GM18502 (cell line): ENCODE data around the gene SNAP47.

Experiments
- ATAC-seq: cut with Tn5 transposase; IDR thresholded peaks from one replicate; pipeline ENCODE4 v1.9.1; 2021; ENCODE audit warnings: mild to moderate bottlenecking; ENCODE audit not compliant: unreplicated experiment, poor library complexity

Gene SNAP47

DNA sequence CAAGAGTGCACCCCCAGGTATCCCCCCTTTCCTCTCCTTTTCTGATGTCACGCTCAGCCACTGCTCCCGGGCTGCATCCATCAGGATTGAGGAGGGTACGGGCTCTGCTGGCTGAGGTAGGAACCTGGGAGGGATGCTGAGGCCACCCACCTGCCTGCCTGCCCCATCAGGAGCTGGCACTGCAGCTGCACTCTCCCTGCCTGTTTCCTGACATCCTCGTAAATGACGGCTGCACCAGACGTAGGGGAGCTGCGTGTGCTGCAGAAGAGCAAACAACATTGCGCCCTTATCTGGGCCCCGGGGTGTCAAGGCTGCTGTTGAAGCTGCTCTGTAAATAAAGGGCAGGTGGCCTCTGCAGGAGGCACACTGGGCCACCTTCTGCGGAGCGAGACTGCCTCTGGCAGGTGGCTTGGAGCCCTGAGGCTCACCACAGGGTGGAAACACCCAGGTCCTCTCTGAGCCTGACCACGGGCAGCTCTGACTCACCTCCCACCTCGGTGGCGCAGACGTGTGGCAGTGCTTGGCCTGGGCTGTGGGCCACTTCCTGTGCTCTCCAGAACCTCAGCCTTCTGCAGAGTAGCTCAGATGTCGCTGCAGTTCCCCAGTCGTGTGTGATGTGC, 30.9 kb downstream of the SNAP47 start:
- ATAC-seq, result no peak

DNA sequence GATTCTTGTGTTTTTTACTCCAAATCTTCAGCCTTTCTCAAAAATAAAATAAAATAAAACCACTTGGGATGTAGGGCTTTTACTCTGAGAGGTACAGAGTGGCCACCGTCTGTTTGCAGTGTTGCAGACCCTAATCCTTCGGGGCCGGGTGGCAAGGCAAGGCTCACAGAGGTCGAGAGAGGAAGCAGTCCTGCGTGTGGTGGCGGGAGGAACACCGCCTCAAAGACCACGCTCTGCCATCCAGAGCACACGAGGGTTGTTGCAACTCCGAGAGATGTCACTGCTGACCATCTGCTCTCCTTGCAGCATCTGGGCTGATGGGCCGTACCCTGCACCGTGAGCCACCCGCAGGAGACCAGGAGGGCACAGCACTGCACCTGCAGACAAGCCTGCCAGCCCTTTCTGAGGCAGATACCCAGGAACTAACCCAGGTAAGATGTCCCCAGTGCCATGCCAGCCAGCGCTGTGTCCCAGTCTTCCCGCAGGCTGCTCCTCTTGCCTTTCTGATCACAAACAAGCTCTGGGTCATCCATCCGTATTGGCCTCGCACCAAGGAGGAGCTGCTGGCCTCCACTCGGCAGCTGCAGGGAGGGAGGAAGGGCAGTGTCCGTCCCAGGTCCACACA, 31.5 kb downstream of the SNAP47 start:
- ATAC-seq, result no peak

DNA sequence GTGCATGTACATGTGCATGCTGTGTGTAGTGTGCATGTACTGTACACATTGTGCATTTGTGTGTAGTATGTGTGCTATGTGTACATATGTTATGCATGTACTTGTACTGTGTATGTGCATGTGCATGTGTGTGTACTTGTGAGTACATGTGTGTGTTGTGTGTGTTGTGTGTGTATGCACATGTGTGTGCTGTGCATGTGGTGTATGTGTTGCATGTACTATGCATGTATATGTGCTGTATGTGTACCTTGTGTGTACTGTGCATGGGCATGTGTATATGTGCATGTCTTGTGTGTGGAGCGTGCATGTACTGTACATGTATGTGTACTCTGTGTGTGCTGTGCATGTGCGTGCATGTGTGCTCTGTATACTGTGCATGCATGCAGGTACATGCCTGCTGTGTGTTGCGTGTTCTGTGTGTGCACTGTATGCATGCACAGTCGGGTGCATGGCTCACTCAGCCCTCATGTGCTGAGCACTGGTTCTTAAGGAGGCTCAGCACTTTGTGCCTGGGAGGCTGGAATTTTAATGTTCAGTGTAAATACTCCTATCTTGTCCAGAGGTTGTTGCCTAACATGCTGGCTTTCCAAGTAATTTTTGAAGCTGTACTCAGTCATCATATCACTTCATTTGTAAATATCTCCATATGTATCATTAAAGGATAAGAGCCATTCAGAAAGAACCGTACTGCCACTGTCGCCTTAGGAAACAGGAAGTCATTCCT, 32.3 kb downstream of the SNAP47 start:
- ATAC-seq, result no peak

DNA sequence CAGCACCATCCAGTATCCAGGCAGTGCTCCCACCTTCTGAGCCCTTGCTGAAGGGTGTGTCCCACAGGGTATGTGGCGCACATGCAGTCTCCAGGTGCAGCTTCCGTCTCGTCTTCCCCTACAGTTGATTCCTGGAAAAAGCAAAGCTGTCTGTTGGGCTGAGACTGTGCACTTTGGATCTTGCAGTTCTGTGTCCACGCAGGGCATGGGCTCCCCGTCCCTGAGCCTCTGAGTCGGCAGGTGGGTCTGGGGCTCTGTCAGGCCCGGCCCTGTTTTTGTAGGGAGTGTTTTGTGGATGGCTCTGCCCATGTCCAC, 32.8 kb downstream of the SNAP47 start:
- ATAC-seq, result no peak

DNA sequence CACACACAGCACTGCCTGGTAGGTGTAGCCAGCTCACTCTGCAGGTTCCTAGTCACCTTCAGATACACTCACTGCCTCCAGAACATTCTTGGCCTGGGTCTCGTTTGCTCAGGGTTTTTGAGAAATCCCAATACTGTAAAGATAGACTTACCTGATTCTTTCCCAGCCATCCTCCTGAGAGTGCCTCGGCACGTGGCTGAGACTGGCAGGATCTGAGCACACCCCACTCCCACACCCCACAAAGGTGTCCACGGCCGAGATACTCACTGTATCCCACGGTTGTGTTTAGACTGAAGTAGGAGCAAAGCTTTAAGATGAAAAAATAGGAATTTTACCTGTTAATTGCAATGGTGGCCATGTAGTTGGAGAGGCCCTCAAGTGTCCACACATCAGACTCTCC, 33.4 kb downstream of the SNAP47 start:
- ATAC-seq, result no peak

DNA sequence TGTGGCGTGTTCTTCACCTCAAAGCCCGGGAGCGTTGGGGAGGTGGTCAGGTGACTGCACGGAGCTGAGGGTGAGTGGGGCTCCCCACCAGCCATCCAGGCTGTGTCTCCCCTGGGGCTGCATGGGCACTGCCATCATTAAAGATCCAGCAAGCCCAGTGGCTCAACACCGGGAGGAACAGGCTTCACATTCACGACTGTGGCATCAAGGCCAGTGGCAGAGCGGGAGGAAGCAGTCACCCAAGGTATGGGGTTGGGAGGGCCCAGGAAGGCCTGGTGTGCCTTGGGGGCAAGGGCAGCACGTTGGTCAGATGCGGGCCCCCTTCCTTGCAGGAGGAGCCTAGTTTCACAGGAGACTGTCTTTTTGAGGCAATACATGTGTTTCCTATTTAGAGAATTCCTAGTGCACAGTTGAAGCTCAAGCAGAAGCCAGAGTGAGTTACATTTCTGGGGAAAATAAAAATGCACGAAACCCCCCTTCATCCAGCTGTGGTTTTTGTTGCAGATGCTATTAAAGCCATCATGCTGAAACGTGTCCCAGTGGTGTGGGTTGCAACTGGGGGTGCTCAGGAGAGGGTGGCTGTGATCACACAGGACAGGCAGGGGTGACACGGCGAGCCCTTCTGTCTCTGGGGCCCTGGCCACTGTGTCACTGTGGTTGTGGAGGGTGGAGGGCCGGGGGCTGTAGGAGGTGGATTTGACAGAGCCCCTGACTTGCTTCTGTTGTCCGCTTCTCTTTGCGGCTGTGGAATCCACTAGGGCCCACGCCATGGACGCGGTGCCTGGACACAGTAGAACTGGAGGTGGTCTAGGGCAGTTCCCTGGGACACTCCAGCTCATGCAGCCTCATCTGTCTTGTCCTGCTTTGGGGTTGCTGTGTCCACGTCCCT, 34.1 kb downstream of the SNAP47 start:
- ATAC-seq, result no peak

DNA sequence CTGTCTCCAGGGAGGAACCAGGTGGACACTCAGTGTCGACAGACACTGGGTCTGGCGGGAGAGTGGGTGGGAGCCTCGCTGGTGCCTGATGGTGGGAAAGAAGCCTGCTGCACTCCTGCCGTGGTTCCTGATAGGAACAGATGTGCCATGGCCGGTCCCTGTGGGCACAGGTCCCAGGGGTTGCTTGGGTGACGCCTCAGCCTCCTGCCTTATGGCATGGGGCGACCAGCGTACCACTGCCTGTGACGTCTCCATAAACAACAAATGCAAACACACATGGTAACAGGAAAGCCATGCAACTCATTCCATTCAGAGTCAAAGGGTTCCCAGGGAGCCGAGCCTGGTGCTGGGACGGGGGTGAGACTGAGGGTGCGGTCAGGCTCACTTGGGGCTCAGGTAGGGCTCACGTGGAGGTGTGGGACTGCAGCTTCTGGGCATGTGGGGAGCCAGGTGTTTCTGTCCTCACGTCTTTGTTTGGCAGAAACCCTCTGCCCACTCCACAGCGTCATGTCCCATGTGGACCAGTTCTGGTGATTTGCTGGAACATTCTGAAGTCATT, 34.8 kb downstream of the SNAP47 start:
- ATAC-seq, result no peak

DNA sequence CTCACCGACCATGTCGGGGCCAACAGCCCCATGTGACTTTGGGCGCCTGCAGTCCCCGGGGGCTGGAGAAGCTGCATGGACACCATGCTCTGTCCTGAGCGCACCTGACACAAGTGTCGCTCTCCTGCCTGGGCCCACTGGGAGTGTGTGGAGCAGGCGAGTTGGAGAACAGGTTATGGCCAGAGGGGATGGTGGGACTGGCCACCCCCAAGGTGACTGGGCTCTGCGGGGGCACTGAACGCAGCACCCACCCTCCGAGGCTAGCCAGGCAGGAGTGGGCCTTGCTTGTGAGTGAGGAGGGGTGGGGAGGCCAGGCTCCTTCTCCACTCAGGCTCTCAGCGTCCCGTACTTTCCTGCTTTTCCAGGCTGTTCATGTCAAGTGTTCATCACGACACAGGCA, 35.6 kb downstream of the SNAP47 start:
- ATAC-seq, result no peak

DNA sequence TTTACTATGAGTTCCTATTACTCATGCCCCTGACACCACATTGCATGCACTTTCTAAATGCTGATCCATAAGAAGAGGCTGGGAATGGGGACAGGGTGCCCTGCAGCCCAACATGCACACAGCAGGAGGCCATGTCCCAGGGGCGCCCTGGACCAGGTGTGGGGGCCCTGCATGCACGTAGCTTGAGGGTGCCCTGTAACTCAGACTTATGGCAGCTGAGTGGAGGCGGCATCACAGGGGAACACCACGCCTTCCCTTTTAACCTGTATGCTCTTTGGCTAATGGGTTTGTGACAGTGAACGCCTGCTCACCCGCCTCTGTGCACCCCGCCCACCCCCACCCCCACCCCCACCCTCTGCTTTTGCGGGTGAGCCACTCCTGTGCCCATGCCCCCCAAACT, 36.1 kb downstream of the SNAP47 start:
- ATAC-seq, result no peak

DNA sequence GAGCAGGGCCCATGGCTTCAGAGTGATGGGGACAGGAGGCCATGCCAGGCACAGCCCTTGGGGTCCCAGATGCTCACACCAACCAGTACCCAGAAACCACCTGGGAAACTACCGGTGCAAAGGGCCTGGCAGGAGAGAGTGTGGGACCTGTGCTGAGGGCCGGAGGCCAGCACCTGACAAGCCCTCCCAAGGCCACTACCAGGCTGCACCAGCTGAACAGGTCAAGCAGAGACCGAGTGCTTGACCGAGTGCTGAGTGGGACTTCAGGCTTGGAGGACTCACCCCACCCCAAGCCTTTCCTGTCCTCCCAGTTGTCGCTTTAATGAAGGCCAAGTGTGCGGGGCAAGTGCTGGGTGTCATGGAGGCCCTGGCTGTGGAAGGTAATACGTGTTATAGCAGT, 36.5 kb downstream of the SNAP47 start:
- no peak for ATAC-seq

DNA sequence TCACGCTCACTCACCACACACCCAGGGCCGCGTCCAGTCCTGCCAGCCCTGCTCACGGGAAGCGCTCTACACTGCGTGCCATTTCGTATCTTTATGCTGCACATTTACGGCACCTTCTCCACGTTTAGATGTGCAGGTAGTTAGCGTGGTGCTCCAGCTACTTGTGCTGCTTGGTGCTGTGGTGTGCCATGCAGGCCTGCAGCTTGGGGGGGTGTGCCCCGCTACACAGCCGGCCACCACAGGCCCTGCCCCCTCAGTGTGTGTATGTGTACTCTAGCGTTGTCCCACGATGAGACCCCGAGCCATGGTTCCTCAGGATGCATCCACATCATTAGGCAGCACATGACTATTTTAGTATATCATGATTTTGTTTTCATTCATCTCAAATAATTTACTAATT, 38.3 kb downstream of the SNAP47 start:
- ATAC-seq, result no peak

DNA sequence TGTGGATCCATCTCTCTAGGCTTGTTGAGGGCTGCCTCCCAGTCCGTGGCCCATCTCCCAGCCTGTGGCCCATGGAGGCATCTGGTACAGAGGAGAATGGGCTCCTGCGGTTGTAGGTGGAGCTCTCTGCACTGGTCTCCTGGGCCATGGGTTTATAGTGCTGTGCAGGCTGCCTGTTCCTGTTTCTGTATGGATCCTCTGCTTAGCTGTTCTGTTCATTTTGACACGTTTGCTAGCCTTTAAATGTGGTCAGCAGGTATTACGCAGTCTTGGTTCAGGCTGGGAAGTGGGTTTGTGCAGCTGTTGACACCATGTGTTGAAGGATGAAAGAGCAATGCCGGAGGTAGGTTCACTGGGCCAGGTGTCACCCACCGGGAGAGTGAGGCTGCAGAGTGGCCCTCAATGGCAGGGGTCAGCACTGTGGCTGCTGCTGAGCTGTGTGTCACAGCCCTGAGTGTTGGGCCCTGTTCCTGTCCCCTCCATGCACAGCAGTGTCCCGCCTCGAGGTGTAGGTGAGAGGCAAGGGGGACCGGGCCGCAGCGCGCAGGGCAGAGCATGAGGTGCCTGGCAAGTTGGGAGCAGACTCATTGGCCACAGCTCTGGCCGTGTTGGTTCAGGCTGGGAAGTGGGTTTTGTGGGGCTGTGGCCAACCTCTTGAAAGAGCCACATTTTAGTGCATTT, 39.0 kb downstream of the SNAP47 start:
- ATAC-seq, result no peak

DNA sequence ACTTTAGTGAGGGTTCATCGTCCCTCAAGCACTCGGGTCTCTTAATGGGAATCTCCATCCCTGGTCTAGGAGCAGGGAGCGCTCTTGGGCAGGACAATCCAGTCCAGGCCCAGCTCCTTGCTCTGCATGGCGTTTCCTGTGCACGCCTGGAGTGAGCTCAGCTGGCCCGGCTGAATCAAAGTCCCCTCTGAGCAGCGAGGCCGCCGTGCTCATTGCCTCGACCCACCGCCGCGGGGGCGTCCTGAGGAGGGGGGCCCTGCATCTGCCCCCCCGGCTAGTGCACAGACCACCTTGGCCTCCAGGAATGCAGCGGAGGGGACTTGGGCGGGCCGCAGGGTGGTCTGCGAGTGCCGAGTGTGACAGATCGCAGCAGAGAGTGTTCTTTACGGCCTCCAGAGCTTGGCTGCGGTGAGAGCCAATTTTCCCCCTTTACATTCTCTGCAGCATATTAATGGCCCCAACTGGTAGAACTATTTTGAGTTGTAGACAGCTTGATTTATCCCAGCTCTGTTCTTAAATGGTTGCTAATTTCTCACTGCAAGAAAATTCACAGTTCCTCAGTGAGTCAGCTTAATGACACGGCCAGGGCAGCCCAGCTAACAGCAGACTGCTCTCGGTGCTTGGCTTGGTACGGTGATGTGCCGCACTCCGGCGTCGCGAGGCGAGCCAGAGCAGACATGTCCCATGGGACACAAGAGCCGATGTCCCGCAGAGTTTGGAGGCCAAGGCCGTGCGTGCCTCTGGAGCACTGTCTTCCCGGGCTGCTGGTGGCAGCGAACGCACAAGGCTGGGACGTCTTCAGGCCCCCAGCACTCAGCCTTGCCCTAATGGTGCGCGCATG, 39.8 kb downstream of the SNAP47 start:
- ATAC-seq, result no peak

DNA sequence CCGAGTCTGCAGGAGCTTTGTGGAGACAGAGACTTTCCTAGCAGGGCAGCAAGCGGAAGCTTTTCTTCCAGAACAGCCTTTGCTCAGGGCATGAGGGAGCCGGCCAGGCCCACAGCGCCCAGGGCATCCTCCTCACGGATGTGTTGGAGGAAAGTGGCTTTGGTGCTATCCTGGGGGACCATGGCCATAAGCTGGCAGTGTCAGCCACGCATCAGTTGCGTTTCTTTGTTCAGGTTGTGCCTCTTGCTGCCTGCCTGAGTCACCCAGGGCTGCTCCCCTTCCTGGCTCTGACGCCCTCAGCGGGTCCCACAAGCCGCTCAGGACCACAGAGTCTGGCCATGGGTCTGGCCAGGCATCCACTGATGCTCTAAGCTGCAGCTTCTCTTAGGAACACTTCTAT, 40.6 kb downstream of the SNAP47 start:
- ATAC-seq, result no peak

DNA sequence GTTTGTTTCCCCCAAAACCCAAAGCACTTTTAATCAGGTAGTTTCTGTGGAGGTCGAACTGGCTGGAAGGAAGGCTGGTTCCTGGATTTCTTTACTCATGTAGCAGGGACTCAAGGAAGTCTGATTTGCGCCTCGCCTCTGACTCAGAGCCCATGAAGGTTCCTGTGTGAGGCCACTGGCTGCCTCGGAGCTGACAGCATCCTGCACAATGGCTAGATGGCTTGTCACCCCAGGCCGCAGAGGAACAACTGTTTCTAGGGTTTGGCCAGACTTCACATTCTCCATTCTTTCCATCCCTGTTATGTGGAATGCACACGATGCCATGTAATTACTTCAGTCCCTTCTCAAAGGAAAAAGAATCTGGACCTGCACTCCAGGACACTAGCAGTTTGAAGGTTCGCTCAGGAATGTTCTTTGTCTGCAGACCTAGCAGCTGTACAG, 41.1 kb downstream of the SNAP47 start:
- no peak for ATAC-seq

DNA sequence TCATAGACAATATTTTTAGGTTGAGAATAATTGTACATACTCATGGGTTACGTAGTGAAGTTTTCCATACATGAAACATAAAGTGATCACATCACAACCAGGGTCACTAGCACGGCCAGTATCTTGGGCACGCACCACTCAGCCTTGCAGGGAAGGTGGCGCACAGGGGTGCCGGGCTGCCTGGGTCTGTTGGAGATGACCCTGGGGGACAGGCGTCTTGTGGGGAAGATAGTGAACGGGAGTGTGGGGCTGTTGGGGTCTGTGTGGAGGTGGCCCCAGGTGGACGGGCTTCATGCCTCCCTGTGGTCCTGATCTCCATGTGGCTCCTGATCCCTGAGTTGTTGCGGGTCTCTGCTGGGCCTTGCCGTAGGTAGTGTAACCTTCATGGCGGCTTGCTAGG, 41.9 kb downstream of the SNAP47 start:
- no peak for ATAC-seq

DNA sequence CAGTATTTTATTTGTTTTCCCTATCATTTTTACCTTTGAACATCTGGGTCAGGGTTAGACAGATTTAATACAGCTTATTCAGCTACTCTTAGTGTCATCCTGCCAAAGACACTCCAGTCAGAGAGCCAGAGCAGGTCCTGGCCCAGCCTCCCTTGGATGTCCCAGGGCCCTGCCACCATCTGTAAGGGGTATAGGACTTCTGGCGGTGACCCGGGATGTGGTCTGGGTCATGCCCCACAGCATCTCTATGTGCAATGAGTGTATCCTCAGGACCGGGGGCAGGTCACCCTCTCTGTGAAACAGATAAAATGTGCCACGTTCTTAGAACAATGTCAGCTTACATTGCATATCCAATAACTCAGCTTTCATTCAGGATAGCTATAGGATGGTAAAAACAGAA, 42.4 kb downstream of the SNAP47 start:
- ATAC-seq, result no peak

DNA sequence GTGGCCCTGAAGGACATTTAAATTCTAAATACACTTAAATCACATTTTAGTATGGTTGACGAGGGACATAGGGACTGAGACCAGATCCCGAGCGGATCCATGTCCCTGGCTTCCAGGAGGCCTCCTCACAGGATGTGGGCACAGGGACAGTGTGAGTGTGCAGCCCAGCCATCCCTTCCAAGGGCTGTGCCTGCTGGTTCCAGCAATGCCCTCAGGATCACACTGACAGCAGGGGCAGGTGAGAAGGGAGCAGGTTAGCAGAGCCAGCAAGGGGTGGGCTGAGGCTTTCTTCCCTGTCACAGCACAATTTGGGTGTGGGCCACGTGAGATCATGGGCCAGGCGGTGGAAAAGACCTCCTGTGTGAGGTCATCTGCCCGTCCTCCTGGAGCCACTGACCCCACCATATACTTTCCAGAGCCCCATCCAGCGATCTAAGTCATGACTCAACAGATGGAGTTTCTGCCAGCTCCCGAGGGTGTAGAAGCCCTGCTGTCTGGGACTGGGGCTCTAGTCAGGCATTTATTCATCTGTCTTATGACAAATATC, 43.2 kb downstream of the SNAP47 start:
- ATAC-seq, result no peak

DNA sequence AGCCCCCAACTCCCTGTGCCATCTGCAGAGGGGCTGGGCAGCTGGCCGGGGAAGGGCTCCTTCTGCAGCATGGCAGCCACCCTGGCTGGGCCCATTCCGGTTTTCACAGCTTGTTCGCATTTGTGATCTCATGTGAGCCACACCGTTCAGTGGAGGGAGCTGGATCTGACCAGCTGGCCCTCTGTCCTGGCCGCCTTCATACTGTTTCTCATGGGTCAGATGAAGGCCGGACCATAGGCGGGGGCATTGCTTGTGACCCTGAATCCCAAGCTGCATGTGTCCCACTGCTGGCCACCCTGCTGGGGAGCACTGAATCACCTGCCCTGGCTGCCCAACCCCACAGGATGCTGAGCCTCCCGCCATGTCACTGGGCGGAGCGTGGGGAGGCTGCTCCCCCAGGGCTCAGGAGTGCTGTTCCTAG, 43.8 kb downstream of the SNAP47 start:
- no peak for ATAC-seq
